ENCODE measurements around the gene CCDC178.

GRCh38 chr18:33052886-33053285 is 387.6 kb downstream of the CCDC178 start:
- TF ChIP-seq RAD21 (IDR thresholded peaks at IDR 0.05; ENCODE audit: low read depth) (no peak), CTCF (IDR thresholded peaks at IDR 0.05 in 2 of 3, conservative IDR thresholded peaks at IDR 0.05 in 1 of 3; ENCODE audit: borderline replicate concordance in 1 of 3, insufficient read depth in 1 of 3, low read depth in 2 of 3, low read length in 2 of 3) (no peak), JUND (IDR thresholded peaks at IDR 0.05) (no peak), EGR1 (IDR thresholded peaks at IDR 0.05; ENCODE audit: low read depth) (no peak), ZFX (IDR thresholded peaks at IDR 0.05) (no peak), CBX3 (IDR thresholded peaks at IDR 0.05; ENCODE audit: low read depth) (no peak), TCF7L2 (IDR thresholded peaks at IDR 0.05; ENCODE audit: borderline replicate concordance, extremely low read depth, insufficient read depth, insufficient read length) (no peak), POLR2A (IDR thresholded peaks at IDR 0.05; ENCODE audit: borderline replicate concordance, extremely low read depth, insufficient read depth, insufficient read length) (no peak), MAX (IDR thresholded peaks at IDR 0.05) (no peak), EZH2 (IDR thresholded peaks at IDR 0.05) (no peak), SRF (IDR thresholded peaks at IDR 0.05; ENCODE audit: low read depth) (no peak), FOSL1 (IDR thresholded peaks at IDR 0.05; ENCODE audit: low read depth) (no peak)

Data from HCT116 (cell line).